ENCODE data around the gene TAF5L. TPM values are rescaled to one million over a fixed set of nuclear protein-coding genes. Genes with fewer than 3 reads are reported as not detected.
"Not testable (repeated sequence)": the region's sequence is repeated elsewhere in the genome, so short reads cannot be mapped to it uniquely, and the experiment has no call there.

The TAF5L gene
- total RNA-seq, 2 donors from 2014 or later, result 24.2 to 24.6 TPM

DNA sequence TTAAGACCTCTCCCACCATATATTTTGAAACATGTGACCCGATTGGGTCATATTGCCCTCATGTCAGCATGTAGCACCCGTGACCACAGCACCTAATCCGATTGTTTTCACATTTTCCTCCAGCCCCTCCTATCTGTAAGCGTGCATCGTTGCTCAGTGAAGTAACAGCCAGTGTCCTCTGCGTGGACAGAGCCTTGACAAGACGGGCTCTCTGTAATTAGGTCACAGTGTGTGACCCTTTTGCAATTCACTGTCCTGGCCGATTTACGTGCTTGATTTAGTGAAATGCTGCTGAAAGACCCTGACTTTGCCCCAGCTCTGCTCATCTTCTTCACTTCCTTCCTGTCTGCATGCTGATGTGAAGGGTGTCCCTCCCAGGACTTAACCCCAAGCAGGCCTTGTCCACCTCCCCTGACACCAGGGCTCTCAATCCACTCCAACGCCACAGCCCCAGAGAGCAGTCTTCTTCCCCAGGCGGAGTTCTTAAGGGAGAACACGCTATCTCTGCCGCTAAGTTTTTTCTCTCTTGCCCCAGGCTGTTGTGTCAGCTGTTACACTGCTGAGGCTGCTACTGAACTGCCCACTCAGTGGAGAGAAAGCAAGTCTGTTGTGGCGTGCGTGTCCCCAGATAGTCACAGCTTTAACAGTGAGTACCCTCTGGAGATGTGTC lies 19.5 kb upstream of the TAF5L start:
- ATAC-seq (no peak), DNase-seq (no peak)
- intact Hi-C loops (cut with DNase I, micrococcal nuclease), result no loop called here

DNA sequence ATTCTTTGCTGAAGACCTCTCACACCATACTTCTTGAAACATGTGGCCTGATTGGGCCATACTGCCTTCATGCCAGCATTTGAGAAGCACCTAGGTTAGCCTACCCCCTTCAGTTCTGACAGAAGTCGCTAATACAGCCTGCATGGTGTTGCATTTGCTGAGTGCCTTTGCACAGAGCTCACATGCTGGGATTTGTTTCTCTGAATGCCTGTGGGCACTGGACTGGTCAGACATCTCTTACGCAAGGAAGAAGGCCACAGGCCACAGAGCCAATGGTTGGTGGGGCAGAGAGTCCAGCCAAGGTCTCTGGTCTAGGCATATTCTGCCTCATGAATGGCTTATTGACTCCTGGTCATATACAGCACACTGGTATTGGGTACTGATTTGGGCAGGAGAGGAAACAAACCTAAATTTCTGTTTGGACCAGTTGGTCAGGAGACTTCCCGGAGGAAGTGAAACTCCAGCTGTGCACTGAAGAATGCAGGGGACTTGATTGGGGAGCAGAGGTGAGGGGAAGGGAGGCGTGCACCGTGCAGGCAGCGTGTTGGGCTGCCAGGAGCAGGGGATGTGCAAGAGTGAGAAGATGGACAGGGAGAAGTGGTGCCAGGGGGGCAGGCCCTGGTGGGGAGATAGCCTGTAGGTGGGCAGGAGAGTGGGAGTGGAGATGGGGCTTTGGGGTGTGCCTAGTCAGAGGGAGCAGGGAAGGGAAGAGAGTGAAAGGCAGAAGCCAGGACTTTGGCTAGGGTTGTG lies 18.2 kb upstream of the TAF5L start:
- DNase-seq, result no peak
- intact Hi-C loops (cut with DNase I, micrococcal nuclease), result no loop called here
- no peak for ATAC-seq

DNA sequence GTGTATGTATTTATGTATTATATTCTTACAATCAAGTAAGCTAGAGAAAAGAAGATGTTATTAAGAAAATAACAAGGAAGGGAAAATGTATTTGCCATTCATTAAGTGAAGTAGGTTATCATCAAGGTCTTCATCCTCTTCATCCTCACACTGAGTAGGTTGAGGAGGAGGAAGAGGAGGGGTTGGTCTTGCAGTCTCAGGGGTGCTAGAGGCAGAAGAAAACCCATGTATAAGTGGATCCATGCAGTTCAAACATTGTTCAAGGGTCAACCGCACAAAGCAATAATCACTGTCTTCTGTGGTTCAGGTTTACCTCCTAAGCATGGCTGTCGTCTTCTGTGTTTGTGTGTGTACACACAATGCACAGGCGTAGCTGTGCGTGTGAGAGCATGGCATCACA lies 17.0 kb upstream of the TAF5L start:
- DNase-seq (no peak), ATAC-seq (no peak)
- intact Hi-C loops (cut with DNase I, micrococcal nuclease), result no loop called here

DNA sequence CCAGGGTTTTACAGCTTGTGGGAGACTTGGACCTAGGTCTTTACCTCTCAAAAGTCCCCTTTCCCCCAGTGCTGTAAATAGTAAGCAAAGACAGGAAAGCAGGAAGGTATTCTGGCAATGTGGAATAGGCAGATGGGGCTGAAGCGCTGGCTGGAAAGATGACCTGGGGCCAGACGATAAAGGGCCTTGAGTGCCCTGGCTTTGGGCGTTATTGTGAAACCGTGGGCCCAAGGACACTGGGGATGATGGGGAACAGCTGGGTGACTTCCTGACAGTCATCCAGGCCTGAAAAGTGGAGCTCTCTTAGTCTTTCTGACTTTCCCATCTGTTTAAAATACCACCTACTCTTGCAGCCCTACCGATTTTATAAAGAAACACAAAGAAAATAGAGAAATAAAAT lies 16.5 kb upstream of the TAF5L start:
- intact Hi-C loops (cut with DNase I, micrococcal nuclease), result no loop called here
- ATAC-seq, result no peak
- DNase-seq, result no peak

DNA sequence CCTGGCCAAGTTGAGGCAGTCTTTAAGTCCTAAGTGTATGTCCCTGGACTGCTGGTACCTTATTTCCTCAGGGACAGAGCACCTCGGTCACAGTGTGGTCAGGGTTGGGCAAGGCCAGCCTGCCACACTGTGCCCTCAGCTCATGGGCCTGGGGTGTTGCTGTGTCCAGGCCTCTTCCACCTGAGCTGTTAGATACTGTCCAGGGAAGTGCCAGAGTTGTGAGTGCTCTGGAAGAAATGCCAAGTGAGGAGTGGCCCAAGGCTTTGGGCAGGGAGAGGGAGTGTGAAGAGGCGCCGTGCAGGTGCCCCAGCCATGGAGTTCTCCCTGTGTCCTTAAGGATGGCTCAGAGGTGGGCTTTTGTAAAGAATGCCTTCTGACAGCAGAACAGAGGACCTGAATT lies 15.4 kb upstream of the TAF5L start:
- intact Hi-C loops (cut with DNase I, micrococcal nuclease), result no loop called here
- DNase-seq (no peak), ATAC-seq (no peak)

DNA sequence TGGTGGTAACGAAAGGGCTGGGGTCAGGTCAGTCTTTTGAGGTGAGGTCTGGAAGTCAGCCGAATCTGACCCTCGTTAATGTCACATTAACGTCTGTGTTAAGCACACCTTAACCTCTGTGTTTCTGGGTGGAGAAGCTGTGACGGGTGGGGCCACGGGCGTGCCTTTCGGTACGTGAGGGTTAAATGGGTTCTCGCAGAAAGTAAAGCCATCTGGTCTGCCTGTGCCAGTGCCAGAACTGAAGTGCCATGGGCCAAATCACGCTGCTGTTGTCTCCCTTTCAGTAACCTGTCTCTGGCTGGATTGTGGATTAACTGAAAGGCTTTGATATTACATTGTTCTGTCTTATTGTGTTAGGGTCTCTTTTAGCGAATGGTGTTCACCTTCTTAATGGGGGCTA lies 14.5 kb upstream of the TAF5L start:
- peak; percentile 43 to 63 for DNase-seq

DNA sequence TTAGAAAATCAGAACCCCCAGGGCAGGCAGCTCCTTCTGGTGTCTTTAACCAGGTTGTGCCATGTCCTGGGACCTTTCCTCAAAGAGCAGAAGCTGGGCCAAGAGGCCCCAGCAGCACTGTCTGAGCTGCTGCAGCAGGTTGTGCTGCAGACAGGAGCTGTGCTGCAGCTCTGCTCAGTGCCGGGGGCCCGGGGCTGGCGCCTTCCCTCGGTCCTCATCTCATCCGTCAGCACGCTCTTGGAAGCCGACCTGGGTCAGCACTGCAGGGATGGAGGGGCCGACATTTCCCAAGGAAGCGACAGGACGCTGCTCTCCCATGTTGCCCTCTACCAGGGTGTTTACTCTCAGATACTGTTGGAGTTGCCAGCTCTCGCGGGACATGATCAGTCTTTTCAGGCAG lies 11.8 kb upstream of the TAF5L start:
- ATAC-seq, result no peak
- DNase-seq, result no peak
- intact Hi-C loops (cut with DNase I, micrococcal nuclease), result no loop called here

More for the DNA sequence above, 14.5 kb upstream of the TAF5L start:
- intact Hi-C loops (cut with DNase I, micrococcal nuclease), result no loop called here
- ATAC-seq, result peak; percentile 94

DNA sequence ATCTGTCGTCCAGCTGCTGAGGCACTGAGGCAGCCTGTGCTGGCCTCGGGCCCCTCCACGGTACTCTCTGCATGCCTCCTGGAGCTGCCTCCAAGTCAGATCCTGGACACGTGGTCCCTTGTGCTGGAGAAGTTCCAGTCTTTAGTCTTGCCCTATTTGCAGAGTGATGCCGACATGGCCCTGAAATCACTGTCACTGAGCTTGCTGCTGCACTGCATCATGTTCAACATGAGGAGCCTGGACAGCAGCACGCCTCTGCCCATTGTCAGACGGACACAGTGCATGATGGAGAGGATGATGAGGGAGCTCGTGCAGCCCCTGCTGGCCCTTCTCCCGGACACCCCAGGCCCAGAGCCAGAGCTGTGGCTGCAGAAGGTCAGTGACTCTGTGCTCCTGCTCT lies 10.1 kb upstream of the TAF5L start:
- intact Hi-C loops (cut with DNase I, micrococcal nuclease), result no loop called here
- ATAC-seq (no peak), DNase-seq (no peak)

DNA sequence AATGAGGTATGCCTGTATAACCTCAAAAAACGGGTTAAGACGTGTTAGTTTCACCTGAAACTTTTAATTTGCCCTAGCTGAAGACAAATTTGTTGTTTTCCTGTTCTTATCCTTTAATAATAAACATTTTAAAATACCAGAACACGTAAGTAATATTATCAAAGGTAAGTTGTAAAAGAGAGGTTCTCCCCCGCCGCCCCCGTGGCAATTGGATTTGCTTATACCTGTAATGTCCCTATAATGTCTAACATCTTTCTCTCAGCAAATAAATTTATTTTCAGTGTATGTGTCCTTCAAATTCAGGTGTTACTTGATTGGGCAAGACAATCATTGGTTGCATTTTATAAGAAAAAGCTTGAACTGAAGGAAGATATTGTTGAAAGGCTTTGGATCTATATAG lies 6.0 kb upstream of the TAF5L start:
- ATAC-seq (no peak), DNase-seq (no peak)
- intact Hi-C loops (cut with DNase I, micrococcal nuclease), result no loop called here

DNA sequence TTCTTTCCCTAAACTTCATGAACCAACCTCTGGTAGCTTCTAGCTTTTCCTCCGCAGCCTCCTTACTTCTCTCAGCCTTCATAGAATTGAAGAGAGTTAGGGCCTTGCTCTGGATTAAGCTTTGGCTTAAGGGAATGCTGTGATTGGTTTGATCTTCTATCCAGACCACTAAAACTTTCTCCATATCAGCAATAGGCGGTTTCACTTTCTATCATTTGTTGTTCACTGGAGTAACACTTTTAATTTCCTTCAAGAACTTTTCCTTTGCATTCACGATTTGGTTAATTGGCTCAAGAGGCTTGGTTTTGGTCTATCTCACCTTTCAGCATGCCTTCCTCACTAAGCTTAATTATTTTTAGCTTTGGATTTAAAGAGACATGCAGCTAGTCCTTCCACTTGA lies 5.2 kb upstream of the TAF5L start:
- ATAC-seq (no peak), DNase-seq (no peak)
- intact Hi-C loops (cut with DNase I, micrococcal nuclease), result no loop called here

DNA sequence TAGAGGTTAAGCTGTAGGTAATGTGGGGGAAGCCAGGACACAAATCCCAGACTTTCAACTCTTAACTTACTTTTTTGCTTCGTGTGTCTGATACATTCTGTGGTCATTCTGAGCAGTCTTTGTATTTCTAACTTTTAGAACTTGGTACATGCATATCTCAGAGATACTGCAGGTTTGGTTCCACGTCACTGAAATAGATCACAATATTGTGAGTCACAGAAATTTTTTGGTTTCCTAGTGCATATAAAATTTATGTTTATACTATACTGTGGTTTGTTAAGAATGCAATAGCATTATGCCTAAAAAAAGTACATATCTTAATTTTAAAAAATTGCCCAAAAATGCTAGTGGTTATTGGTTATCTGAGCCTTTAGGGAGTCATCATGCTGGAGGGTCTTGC lies 3.3 kb upstream of the TAF5L start:
- ATAC-seq (no peak), DNase-seq (no peak)
- intact Hi-C loops (cut with DNase I, micrococcal nuclease), result loop anchor here in 1 of 2 donors (10.0 kb wide), 1 partner anchor 74 kb away; the partner anchor contains the start of gene ABCB10

DNA sequence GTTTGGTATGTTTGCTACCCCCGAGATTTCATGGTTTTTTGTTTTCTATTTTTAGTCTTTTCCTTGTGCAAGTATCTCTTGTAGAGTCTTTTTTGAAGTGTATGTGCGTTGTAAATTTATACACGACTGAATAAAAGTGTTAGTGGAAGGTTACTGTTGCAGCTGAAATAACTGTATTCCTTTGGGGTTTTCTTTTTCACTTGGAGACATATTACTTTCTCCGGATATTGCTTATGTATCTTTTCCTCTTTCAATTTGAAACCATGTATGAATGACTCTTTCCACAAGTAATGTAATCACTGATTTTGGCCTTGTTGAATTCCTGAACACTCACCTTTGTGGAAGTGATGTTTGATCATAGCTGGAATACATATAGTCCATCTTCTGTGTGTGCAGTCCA lies 1.1 kb upstream of the TAF5L start:
- ATAC-seq, result no peak

DNA sequence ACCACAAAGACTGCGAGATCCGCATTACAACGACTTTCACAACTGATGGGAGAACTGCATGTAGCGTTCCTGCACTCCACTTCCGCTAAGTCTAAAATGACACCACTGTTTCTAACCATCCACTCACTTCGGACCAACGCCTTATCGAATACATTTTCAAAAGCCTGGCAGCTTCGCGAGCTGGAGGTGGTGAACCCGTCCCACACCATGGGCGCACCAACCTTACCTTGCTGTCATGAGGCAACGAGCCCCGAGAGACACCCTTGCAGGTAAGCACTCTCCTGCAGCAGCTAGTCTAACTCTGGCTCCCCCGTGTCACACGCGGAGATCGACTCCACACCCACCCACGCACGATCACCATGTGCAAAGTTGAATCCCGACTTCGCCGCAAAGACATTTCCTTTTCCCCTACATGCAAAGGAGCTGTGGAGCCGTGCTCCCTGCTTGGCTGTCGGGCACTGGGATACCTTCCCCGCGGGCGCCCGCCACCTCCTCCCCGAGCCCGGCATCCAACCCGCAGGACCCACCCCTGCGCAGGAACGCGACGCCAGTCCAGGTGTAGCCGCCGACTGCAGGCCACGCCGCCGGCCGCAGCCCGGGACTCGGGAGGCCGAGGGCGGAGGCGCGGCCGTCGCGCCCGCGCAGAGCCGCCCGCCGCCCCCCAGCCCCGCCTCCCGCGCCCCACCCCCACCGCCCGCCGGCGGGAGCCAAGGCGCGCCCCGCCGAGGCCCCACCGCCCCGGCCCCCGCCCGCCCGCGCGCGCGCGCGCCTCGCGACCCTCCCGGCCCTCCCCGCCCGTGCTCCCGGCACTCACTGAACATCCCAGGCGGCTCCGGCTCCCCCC lies 629 bp downstream of the TAF5L start:
- ATAC-seq (peak; percentile 70), DNase-seq (peak; percentile 65 to 74)
- intact Hi-C loops (cut with DNase I, micrococcal nuclease), result loop anchor here in 1 of 2 donors (10.0 kb wide), 1 partner anchor 70 kb away; the partner anchor contains the start of gene ABCB10

More for the DNA sequence above, 1.1 kb upstream of the TAF5L start:
- intact Hi-C loops (cut with DNase I, micrococcal nuclease), result loop anchor here in 1 of 2 donors (10.0 kb wide), 1 partner anchor 72 kb away; the partner anchor contains the start of gene ABCB10
- no peak for DNase-seq

DNA sequence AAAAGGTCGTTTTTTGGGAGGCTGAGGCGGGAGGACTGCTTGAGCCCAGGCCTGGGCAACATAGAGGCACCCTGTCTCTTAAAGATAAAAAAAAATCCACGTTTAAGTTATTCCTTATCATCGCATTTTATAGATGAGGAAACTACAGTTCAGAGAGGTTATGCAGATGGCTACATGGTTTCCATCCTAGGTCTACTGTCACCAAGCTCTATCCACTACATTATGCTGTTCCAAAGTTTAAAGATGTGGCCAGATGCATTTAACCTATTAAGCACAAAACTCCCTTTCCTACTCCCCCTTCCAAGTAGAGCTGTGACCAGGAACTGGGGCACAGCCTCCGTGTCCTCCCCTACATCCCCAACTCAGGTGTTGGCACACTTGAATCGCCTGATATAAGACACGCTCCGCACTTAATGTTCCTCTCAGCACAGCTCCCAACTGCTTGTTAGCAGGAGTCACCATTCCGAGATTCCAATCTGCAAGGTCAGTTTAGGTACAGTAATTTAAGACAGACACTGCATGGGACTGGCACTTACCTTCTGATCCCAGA lies 1.3 kb downstream of the TAF5L start:
- DNase-seq (no peak), ATAC-seq (no peak)
- intact Hi-C loops (cut with DNase I, micrococcal nuclease), result loop anchor here in 1 of 2 donors (10.0 kb wide), 1 partner anchor 70 kb away; the partner anchor contains the start of gene ABCB10

DNA sequence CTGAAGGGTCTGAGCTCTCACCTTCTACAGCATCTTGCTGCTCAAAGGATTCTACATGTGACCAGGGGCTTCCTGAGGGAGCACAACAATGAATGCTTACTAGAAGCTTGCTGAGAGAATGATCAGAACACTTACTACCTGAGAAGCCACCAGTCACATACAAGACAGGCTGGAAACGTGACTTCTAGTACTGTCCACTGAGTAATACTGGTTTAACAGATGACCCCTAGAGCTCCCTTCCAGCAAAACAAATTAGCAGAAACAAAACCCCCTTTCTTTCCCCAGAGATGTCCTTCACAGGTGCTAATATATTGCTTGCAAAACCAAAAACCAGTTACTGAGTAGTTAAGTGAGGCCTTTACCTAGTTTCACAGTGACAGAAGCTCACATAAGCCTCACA lies 2.1 kb downstream of the TAF5L start:
- DNase-seq (no peak), ATAC-seq (no peak)
- intact Hi-C loops (cut with DNase I, micrococcal nuclease), result loop anchor here in 1 of 2 donors (10.0 kb wide), 1 partner anchor 69 kb away; the partner anchor contains the start of gene ABCB10

DNA sequence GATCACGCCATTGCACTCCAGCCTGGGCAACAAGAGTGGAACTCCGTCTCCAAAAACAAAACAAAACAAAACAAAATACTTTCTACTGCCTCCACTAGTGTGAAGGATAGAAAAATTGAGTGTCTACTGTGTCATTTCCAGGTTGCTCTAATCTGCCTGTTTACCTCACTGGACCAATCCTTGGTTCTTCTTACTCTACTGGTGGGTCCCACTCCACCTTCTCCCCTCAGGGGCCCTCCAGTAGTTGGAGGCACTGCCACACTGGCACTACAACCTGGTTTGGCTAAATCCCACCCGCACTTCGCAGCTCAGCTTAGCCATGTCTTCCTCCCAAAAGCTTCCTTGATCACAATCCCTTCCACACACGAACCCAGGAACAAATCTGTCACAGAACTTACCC lies 2.7 kb downstream of the TAF5L start:
- intact Hi-C loops (cut with DNase I, micrococcal nuclease), result loop anchor here in 1 of 2 donors (10.0 kb wide), 1 partner anchor 68 kb away; the partner anchor contains the start of gene ABCB10
- ATAC-seq, result no peak

DNA sequence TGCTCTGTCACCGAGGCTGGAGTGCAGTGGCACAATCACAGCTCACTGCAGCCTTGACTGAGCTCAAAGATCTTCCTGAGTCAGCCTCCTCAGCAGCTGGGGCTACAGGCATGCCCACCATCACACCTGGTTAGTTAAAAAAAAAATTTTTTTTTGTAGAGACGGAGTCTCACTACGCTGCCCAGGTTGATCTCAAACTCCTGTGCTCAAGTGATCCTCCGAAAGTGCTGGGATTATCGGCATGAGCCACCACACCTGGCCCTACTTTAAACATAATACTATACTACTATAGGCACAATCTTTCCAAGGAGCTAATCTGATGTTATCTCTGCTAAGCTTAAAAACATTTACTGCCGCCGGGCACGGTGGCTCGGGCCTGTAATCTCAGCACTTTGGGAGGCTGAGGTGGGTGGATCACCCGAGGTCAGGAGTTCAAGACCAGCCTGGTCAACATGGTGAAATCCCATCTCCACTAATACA lies 3.2 kb downstream of the TAF5L start:
- intact Hi-C loops (cut with DNase I, micrococcal nuclease), result loop anchor here in 1 of 2 donors (10.0 kb wide), 1 partner anchor 68 kb away; the partner anchor contains the start of gene ABCB10
- not testable (repeated sequence) for ATAC-seq, DNase-seq

More for the DNA sequence above, 2.7 kb downstream of the TAF5L start:
- no peak for DNase-seq

DNA sequence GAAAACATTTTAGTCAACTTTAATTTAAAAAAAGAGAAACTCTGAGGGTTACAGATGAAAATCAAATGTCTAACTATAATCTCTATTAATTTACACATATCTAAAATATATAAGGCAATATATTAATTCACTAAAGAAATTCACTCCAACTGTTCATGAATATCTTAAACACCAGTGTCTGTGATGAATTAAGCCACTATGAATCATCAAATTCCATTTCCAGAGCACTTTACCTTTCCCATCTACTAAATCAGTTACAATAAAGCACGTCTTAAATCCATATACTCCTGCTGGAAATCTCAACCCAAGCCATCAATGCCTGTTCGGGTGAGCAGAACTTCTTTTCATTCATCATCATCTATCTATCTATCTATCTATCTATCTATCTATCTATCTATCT lies 4.3 kb downstream of the TAF5L start:
- DNase-seq, result no peak
- intact Hi-C loops (cut with DNase I, micrococcal nuclease), result loop anchor here in 1 of 2 donors (10.0 kb wide), 1 partner anchor 67 kb away; the partner anchor contains the start of gene ABCB10
- no peak for ATAC-seq

All from left colon (tissue), 2 donors.